Upper lobe of left lung (tissue), 6 donors: ENCODE measurements around the gene CLDN8. TPM values are rescaled to one million over a fixed set of nuclear protein-coding genes. Genes with fewer than 3 reads are reported as not detected.

Experiments
- ATAC-seq, 2 donors: fragments of 200-7000 bp; cut with Tn5 transposase; one replicate each; pipeline ENCODE4 v1.9.1; 2022; ENCODE audit warnings: mild to moderate bottlenecking in 2 of 2, moderate library complexity in 2 of 2; ENCODE audit not compliant: low FRiP score in 2 of 2
- DNase-seq, 2 donors: peaks; one replicate each; pipeline ENCODE4 v3.0.0-alpha.2; 2019 to 2020
- H3K27ac ChIP-seq, 4 donors: fragments of 200-600 bp; sonication (generic); one replicate each; pipeline ENCODE4 v1.5.1; 2016 to 2019
- H3K27me3 ChIP-seq, 4 donors: fragments of 200-600 bp; sonication (generic); one replicate each; pipeline ENCODE4 v1.5.1; 2017 to 2019
- H3K36me3 ChIP-seq, 4 donors: fragments of 200-600 bp; sonication (generic); one replicate each; pipeline ENCODE4 v1.5.1; 2016 to 2019
- H3K4me1 ChIP-seq, 4 donors: fragments of 200-600 bp; sonication (generic); one replicate each; pipeline ENCODE4 v1.5.1; 2018 to 2019
- H3K4me3 ChIP-seq, 4 donors: fragments of 200-600 bp; sonication (generic); one replicate each; pipeline ENCODE4 v1.5.1; 2017 to 2019; ENCODE audit warnings: mild to moderate bottlenecking in 2 of 4, moderate library complexity in 1 of 4
- H3K9me3 ChIP-seq, 4 donors: fragments of 200-600 bp; sonication (generic); one replicate each; pipeline ENCODE4 v1.5.1; 2018 to 2019
- EP300 ChIP-seq, 4 donors: sonication (generic); formaldehyde crosslinking; IDR thresholded peaks; one replicate each; pipeline ENCODE4 v1.5.1; 2017; ENCODE audit warnings: antibody characterized with exemption in 4 of 4, control low read depth in 2 of 4
- POLR2A ChIP-seq, 4 donors: fragments of 450-650 bp; IDR thresholded peaks; one replicate each; pipeline ENCODE4 v1.5.1; 2016 to 2017; ENCODE audit warnings: antibody characterized with exemption in 4 of 4, mild to moderate bottlenecking in 2 of 4
- POLR2AphosphoS5 ChIP-seq, 2 donors: sonication (generic); formaldehyde crosslinking; IDR thresholded peaks; one replicate each; pipeline ENCODE4 v1.5.1; 2017; ENCODE audit warnings: antibody characterized with exemption in 2 of 2
- WGBS, 2 donors: methylation state at CpG; one replicate each; pipeline ENCODE4 v1.1.5; 2017 to 2018; 5-methylcytosine and 5-hydroxymethylcytosine counted together
- total RNA-seq, 6 donors: library from RNA; depleted of rRNA in 4 of 6; stranded (reverse); fragments of >200 nt in 4 of 6; gene quantifications; one replicate each; pipeline versions ENCODE4 v1.1.0 to v1.2.1, GENCODE V29; 2016 to 2021
- TF ChIP-seq, protein P1 (sequence below), 6 experiments: fragments of 450-650 bp in 4 of 6; fragments of 200-600 bp in 2 of 6; sonication (generic) in 2 of 6; IDR thresholded peaks; one replicate each; pipeline ENCODE4 v1.5.1; 2016 to 2019; ENCODE audit warnings: antibody characterized with exemption in 6 of 6
- donor health status: DM: no; HTN: no; CAD: no; lungs with moderate emphysema.
- donor health status: DM: no; HTN: yes; CAD: no; lungs with severe emphysema.

CLDN8 gene
- total RNA-seq, 6 donors from 2014 or later: 0.09 to 4.8 (median 1.6) TPM; not detected in 2

DNA sequence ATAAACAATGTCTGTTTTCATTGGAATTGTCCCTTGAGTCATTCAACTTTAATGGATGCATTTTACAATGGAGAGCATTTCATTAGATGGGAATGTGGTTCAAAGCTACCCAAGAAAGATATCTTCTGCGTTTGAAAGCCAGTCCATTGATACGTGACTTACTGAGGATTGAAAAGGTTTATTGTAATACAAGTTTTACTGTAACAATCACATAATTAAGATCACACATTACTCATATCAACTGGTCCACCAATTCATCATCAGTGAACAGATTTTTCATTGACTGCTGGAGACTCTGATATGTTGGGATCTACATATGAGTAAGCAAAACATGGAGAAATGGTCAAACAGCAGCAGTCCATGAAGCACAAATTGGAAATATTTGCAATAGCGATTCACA lies 34.0 kb upstream of the CLDN8 start:
- Histone ChIP-seq H3K4me1 (no peaks in the 10 kb centered on the region), H3K9me3 (no peaks in the 10 kb centered on the region), H3K4me3 (no peak overlapping the region), H3K27ac (no peak overlapping the region), H3K36me3 (no peaks in the 10 kb centered on the region), H3K27me3 (no peaks in the 10 kb centered on the region)
- DNase-seq (no peak), ATAC-seq (no peak)
- 75 to 80% methylated on average over 3 of the region's 3 CpGs for WGBS, 2 donors
- no peak for TF ChIP-seq POLR2AphosphoS5 (IDR thresholded peaks at IDR 0.05)
- TF ChIP-seq, protein P1, sequence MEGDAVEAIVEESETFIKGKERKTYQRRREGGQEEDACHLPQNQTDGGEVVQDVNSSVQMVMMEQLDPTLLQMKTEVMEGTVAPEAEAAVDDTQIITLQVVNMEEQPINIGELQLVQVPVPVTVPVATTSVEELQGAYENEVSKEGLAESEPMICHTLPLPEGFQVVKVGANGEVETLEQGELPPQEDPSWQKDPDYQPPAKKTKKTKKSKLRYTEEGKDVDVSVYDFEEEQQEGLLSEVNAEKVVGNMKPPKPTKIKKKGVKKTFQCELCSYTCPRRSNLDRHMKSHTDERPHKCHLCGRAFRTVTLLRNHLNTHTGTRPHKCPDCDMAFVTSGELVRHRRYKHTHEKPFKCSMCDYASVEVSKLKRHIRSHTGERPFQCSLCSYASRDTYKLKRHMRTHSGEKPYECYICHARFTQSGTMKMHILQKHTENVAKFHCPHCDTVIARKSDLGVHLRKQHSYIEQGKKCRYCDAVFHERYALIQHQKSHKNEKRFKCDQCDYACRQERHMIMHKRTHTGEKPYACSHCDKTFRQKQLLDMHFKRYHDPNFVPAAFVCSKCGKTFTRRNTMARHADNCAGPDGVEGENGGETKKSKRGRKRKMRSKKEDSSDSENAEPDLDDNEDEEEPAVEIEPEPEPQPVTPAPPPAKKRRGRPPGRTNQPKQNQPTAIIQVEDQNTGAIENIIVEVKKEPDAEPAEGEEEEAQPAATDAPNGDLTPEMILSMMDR (IDR thresholded peaks at IDR 0.05): no peak
- no peak for TF ChIP-seq POLR2A (IDR thresholded peaks at IDR 0.05)
- no peak for TF ChIP-seq EP300 (IDR thresholded peaks at IDR 0.05)

- TF ChIP-seq, protein P1 (IDR thresholded peaks at IDR 0.05): no peak
- no peak for TF ChIP-seq POLR2A (IDR thresholded peaks at IDR 0.05)
- TF ChIP-seq EP300 (IDR thresholded peaks at IDR 0.05): no peak
- no peak for TF ChIP-seq POLR2AphosphoS5 (IDR thresholded peaks at IDR 0.05)
- ATAC-seq (no peak), DNase-seq (no peak)
- WGBS, 2 donors: 82 to 94% methylated on average over 9 of the region's 9 CpGs
- Histone ChIP-seq H3K36me3 (no peaks in the 10 kb centered on the region), H3K27ac (no peak overlapping the region), H3K4me3 (no peak overlapping the region), H3K27me3 (no peaks in the 10 kb centered on the region), H3K4me1 (no peaks in the 10 kb centered on the region), H3K9me3 (no peaks in the 10 kb centered on the region)
Observed at GRCh38 chr21:30248844-30249243, 32.9 kb upstream of the CLDN8 start.

DNA sequence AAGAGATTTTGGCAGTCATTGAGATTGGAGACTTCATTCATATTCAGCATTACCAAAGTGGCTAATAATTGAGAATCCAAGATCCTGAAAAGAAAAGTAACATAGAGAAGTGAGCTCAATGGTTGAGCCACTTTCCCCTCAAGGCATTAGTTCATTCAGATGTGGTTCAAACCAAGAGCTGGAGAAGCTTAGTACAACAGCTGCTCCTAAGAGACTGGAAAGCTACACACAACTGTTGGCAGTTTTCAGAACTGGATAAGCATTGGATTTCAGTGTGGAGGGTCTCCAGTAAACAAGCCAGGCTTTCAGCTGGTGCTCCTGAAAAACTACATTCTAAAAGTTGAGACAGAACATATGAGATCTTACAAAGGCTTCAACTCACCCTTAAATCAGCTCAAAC lies 29.2 kb upstream of the CLDN8 start:
- TF ChIP-seq, protein P1 (IDR thresholded peaks at IDR 0.05): no peak
- TF ChIP-seq POLR2AphosphoS5 (IDR thresholded peaks at IDR 0.05) (no peak), EP300 (IDR thresholded peaks at IDR 0.05) (no peak), POLR2A (IDR thresholded peaks at IDR 0.05) (no peak)
- no peaks in the 10 kb centered on the region for H3K4me1 ChIP-seq
- H3K27me3 ChIP-seq: no peaks in the 10 kb centered on the region
- no peak overlapping the region for H3K27ac ChIP-seq
- H3K4me3 ChIP-seq: no peak overlapping the region
- ATAC-seq (no peak), DNase-seq (no peak)
- H3K36me3 ChIP-seq: no peaks in the 10 kb centered on the region
- no peaks in the 10 kb centered on the region for H3K9me3 ChIP-seq

GRCh38 chr21:30243691-30244090 lies 27.8 kb upstream of the CLDN8 start:
- TF ChIP-seq EP300 (IDR thresholded peaks at IDR 0.05) (no peak), POLR2AphosphoS5 (IDR thresholded peaks at IDR 0.05) (no peak), POLR2A (IDR thresholded peaks at IDR 0.05) (no peak)
- TF ChIP-seq, protein P1 (IDR thresholded peaks at IDR 0.05): no peak
- no peaks in the 10 kb centered on the region for H3K9me3 ChIP-seq
- no peaks in the 10 kb centered on the region for H3K4me1 ChIP-seq
- H3K27ac ChIP-seq: no peak overlapping the region
- no peak overlapping the region for H3K4me3 ChIP-seq
- H3K36me3 ChIP-seq: no peaks in the 10 kb centered on the region
- DNase-seq: no peak
- no peaks in the 10 kb centered on the region for H3K27me3 ChIP-seq
- ATAC-seq: no peak

GRCh38 chr21:30240661-30241060 lies 24.8 kb upstream of the CLDN8 start:
- no peaks in the 10 kb centered on the region for H3K27me3 ChIP-seq
- WGBS, 2 donors: 53 to 55% methylated on average over 3 of the region's 3 CpGs
- no peaks in the 10 kb centered on the region for H3K36me3 ChIP-seq
- no peaks in the 10 kb centered on the region for H3K9me3 ChIP-seq
- H3K4me3 ChIP-seq: no peak overlapping the region
- H3K27ac ChIP-seq: no peak overlapping the region
- no peak for TF ChIP-seq POLR2AphosphoS5 (IDR thresholded peaks at IDR 0.05)
- no peak for TF ChIP-seq POLR2A (IDR thresholded peaks at IDR 0.05)
- TF ChIP-seq, protein P1 (IDR thresholded peaks at IDR 0.05): no peak
- TF ChIP-seq EP300 (IDR thresholded peaks at IDR 0.05): no peak
- ATAC-seq: no peak
- DNase-seq: no peak
- no peaks in the 10 kb centered on the region for H3K4me1 ChIP-seq
